Gastroesophageal sphincter (tissue), 4 donors: ENCODE data around the gene AGO3. TPM values are rescaled to one million over a fixed set of nuclear protein-coding genes. Genes with fewer than 3 reads are reported as not detected.
"Not testable (repeated sequence)": the region's sequence is repeated elsewhere in the genome, so short reads cannot be mapped to it uniquely, and the experiment has no call there.

Source experiments
- ATAC-seq: fragments of 150-250 bp; one replicate; pipeline ENCODE4 v1.9.1; 2016; ENCODE audit warnings: mild to moderate bottlenecking, moderate library complexity
- H3K27ac ChIP-seq, 4 donors: fragments of 200-600 bp; sonication (generic) in 3 of 4; 1 replicate in 3 of 4; 2 replicates in 1 of 4; pipeline ENCODE4 v1.5.1; 2016 to 2019
- H3K27me3 ChIP-seq: fragments of 200-600 bp; sonication (generic); one replicate; pipeline ENCODE4 v1.5.1; 2019
- H3K36me3 ChIP-seq, 2 donors: fragments of 200-600 bp; sonication (generic); one replicate each; pipeline ENCODE4 v1.5.1; 2019; ENCODE audit warnings: control low read depth in 1 of 2
- H3K4me1 ChIP-seq, 3 donors: fragments of 200-600 bp; sonication (generic); 1 replicate in 2 of 3; 2 replicates in 1 of 3; pipeline ENCODE4 v1.5.1; 2016 to 2019; ENCODE audit warnings: control low read depth in 2 of 3
- H3K4me3 ChIP-seq, 2 donors: fragments of 200-600 bp; sonication (generic); one replicate each; pipeline ENCODE4 v1.5.1; 2019; ENCODE audit warnings: mild to moderate bottlenecking in 1 of 2, moderate library complexity in 1 of 2
- H3K9me3 ChIP-seq, 3 donors: fragments of 200-600 bp; sonication (generic); one replicate each; pipeline ENCODE4 v1.5.1; 2017 to 2019; ENCODE audit warnings: control low read depth in 2 of 3
- EP300 ChIP-seq: sonication (generic); formaldehyde crosslinking; IDR thresholded peaks from one replicate; pipeline ENCODE4 v1.6.1; 2017; ENCODE audit warnings: antibody characterized with exemption, mild to moderate bottlenecking
- POLR2A ChIP-seq, 2 donors: fragments of 450-650 bp; IDR thresholded peaks; one replicate each; pipeline ENCODE4 v1.6.1; 2017; ENCODE audit warnings: antibody characterized with exemption in 2 of 2, mild to moderate bottlenecking in 2 of 2, moderate library complexity in 1 of 2
- POLR2AphosphoS5 ChIP-seq: sonication (generic); formaldehyde crosslinking; IDR thresholded peaks from one replicate; pipeline ENCODE4 v1.6.1; 2017; ENCODE audit warnings: antibody characterized with exemption
- WGBS, 2 donors: methylation state at CpG; one replicate each; pipeline ENCODE4 v1.1.5; 2018; ENCODE audit warnings: low coverage in 1 of 2; 5-methylcytosine and 5-hydroxymethylcytosine counted together
- total RNA-seq, 4 donors: library from RNA; depleted of rRNA; stranded (reverse); fragments of >200 nt; gene quantifications; one replicate each; pipeline ENCODE4 v1.1.0, GENCODE V29; 2016
- TF ChIP-seq, protein P1 (sequence below), 4 experiments: fragments of 200-600 bp in 2 of 4; fragments of 450-650 bp in 2 of 4; sonication (generic) in 1 of 4; IDR thresholded peaks; one replicate each; pipeline ENCODE4 v1.5.1; 2017 to 2019; ENCODE audit warnings: antibody characterized with exemption in 4 of 4, mild to moderate bottlenecking in 2 of 4, moderate library complexity in 2 of 4

AGO3 gene
- total RNA-seq, 4 donors from 2014 or later: 33.9 to 36.9 (median 34.2) TPM

DNA sequence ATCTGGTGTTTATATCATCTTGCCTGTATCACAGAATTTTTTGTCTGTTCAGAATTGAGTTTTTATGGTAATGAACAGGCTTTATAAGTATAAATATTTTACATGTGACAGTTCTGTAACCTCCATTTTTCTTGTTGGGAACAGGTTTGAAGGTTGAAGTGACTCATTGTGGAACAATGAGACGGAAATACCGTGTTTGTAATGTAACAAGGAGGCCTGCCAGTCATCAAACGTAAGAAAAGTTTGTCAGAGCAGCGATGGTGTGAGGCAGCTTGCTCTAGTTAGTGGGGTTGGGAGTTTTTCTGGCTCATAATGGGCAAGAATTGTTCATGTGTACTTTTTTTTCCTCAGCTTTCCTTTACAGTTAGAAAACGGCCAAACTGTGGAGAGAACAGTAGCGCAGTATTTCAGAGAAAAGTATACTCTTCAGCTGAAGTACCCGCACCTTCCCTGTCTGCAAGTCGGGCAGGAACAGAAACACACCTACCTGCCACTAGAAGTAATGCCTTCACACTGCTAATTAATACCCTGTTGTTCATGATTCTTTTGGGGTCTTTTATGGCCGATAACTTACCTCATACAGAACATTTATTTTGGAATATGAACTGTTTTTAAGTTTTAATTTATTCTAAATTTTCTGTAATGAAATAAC is 77.8 kb downstream of the AGO3 start:
- WGBS, 2 donors: 68 to 72% methylated on average over 7 to 9 of the region's 9 CpGs
- H3K4me1 ChIP-seq: no peaks in the 10 kb centered on the region
- no peak for ATAC-seq
- no peak overlapping the region for H3K4me3 ChIP-seq
- no peaks in the 10 kb centered on the region for H3K9me3 ChIP-seq
- peaks cover 4 to 73% of the 10 kb centered on the region in 2 donors for H3K36me3 ChIP-seq
- TF ChIP-seq, protein P1, sequence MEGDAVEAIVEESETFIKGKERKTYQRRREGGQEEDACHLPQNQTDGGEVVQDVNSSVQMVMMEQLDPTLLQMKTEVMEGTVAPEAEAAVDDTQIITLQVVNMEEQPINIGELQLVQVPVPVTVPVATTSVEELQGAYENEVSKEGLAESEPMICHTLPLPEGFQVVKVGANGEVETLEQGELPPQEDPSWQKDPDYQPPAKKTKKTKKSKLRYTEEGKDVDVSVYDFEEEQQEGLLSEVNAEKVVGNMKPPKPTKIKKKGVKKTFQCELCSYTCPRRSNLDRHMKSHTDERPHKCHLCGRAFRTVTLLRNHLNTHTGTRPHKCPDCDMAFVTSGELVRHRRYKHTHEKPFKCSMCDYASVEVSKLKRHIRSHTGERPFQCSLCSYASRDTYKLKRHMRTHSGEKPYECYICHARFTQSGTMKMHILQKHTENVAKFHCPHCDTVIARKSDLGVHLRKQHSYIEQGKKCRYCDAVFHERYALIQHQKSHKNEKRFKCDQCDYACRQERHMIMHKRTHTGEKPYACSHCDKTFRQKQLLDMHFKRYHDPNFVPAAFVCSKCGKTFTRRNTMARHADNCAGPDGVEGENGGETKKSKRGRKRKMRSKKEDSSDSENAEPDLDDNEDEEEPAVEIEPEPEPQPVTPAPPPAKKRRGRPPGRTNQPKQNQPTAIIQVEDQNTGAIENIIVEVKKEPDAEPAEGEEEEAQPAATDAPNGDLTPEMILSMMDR (IDR thresholded peaks at IDR 0.05): no peak
- TF ChIP-seq POLR2AphosphoS5 (no peak), POLR2A (IDR thresholded peaks at IDR 0.05) (no peak), EP300 (no peak)
- no peaks in the 10 kb centered on the region for H3K27me3 ChIP-seq
- H3K27ac ChIP-seq: no peak overlapping the region

DNA sequence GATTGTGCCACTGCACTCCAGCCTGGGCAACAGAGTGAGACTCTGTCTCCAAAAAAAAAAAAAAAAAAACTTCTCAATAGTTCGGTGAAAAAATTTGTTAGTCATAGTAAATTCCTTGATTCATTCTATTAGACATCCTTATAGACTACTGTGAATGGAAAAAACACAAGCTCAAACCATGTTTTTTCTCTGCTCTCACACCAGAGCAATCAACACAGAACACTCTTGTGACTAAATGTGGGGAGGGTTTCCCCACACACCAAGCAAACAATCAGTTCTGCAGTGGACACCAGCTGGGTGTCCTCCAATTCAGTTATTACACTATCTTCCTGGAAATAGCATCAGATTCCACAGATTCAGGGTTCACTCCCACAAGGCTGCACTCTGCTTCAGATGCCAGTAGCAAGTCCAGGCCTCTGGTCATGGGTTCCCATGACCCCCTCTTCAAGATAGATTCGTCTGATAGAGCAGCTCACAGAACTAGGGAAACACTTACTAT is 83.9 kb downstream of the AGO3 start:
- peaks cover 0 to 98% of the 10 kb centered on the region in 2 donors for H3K36me3 ChIP-seq
- WGBS, 2 donors: 86 to 89% methylated on average over 1 of the region's 2 CpGs
- H3K9me3 ChIP-seq: no peaks in the 10 kb centered on the region
- TF ChIP-seq, protein P1 (IDR thresholded peaks at IDR 0.05): no peak
- TF ChIP-seq POLR2AphosphoS5 (no peak), POLR2A (IDR thresholded peaks at IDR 0.05) (no peak)
- H3K4me1 ChIP-seq: no peaks in the 10 kb centered on the region
- no peak overlapping the region for H3K4me3 ChIP-seq
- no peak for ATAC-seq
- H3K27me3 ChIP-seq: no peaks in the 10 kb centered on the region
- H3K27ac ChIP-seq: no peak overlapping the region

DNA sequence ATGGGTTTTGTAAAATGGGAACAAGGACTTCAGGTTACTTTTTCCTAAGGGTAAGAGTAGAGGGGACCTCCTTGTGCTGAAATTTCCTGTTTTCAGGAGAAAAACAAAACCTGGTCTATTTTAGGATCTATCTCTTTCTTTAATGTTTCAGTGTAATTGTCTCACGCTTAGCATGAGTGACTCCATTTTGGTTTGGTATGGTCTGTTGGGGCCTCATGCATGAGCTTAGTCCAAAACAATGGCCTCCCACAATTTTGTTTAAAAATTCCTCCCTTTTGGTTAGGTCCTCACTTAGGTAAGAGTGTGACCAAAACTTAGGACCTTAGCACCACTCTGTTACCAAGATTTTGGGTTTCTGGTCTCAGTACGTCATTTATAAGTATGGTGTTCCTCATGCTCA is 85.8 kb downstream of the AGO3 start:
- no peak for ATAC-seq
- H3K27ac ChIP-seq: no peak overlapping the region
- H3K4me3 ChIP-seq: no peak overlapping the region
- WGBS, 2 donors: 87 to 100% methylated on average over 2 of the region's 2 CpGs
- no peaks in the 10 kb centered on the region for H3K4me1 ChIP-seq
- peaks cover 0 to 93% of the 10 kb centered on the region in 2 donors for H3K36me3 ChIP-seq
- TF ChIP-seq EP300: no peak
- TF ChIP-seq POLR2A (IDR thresholded peaks at IDR 0.05): no peak
- TF ChIP-seq POLR2AphosphoS5: no peak
- TF ChIP-seq, protein P1 (IDR thresholded peaks at IDR 0.05): no peak
- no peaks in the 10 kb centered on the region for H3K27me3 ChIP-seq
- no peaks in the 10 kb centered on the region for H3K9me3 ChIP-seq

DNA sequence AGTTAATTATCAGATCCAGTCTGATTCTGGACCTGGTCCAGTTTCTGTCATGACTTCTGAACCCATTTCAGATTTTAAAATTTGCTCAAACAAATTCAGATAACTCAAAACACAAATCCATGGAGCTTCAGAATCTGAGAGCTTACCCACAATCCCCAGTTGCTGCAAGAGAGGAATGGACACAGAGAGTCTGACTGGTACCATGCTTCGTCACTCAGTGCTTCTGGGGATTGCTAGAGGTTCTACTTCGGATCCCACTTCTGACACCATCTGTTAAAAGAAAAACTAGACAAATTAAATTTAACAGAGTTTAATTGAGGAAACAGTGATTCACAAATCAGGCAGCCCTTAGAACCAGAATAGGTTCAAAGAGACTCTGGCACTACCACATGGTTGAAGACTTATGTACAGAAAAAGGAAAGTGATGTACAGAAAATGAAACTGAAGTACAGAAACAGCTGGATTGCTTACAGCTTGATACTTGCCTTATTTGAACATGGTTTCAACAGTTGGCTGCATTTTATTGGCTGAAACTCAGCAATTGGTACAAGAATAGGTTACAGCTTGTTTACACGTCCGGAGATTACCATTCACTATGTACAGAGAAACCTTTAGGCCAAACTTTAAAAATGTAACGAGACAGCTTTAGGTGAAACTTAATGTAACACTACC is 92.3 kb downstream of the AGO3 start:
- Histone ChIP-seq H3K4me1 (peaks cover 0 to 8% (median 0%) of the 10 kb centered on the region in 3 donors), H3K9me3 (no peaks in the 10 kb centered on the region), H3K27me3 (no peaks in the 10 kb centered on the region), H3K4me3 (no peak overlapping the region), H3K27ac (peak overlapping the region in 1 of 4 donors; percentile 12), H3K36me3 (peaks cover 0 to 63% of the 10 kb centered on the region in 2 donors)
- WGBS, 2 donors: 81% methylated on average over 3 to 5 of the region's 5 CpGs
- TF ChIP-seq, protein P1 (IDR thresholded peaks at IDR 0.05): no peak
- no peak for TF ChIP-seq POLR2AphosphoS5
- TF ChIP-seq EP300: no peak
- TF ChIP-seq POLR2A (IDR thresholded peaks at IDR 0.05): no peak
- ATAC-seq: no peak

DNA sequence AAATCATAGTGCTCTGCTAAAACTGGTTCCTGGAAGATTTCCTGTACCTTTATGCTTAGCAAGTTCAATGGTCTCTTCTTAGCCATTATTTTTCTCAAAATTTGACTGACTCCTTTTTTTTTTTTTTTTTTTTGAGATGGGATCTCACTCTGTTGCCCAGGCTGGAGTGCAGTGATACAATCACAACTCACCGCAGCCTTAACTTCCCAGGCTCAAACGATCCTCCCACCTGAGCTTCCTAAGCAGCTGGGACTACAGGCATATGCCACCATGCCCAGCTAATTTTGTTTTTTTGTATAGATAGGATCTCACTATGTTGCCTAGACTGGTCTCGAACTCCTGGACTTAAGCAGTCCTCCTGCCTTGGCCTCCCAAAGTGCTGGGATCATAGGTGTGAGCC is 93.1 kb downstream of the AGO3 start:
- not testable (repeated sequence) for H3K4me3 ChIP-seq, H3K27me3 ChIP-seq, H3K4me1 ChIP-seq, H3K9me3 ChIP-seq, ATAC-seq, H3K27ac ChIP-seq
- peaks cover 0 to 60% of the 10 kb centered on the region in 2 donors for H3K36me3 ChIP-seq
- WGBS, 2 donors: 95 to 100% methylated on average over 2 to 3 of the region's 3 CpGs
